Activated T-cell treated with anti-CD3 and anti-CD28 coated beads for 1 hour (primary cell): ENCODE data around the gene MAPK8IP2.
A peak's percentile ranks its signal among the peaks of the same experiment; 100 is the strongest.

Experiments used
- DNase-seq: peaks from one replicate; pipeline ENCODE4 v3.0.0-alpha.2; 2020; ENCODE audit warnings: low read depth

Gene MAPK8IP2

GRCh38 chr22:50600538-50600937 is at the start of gene MAPK8IP2:
TSS of gene MAPK8IP2 (plus strand) at chr22:50600793. CDS start at chr22:50600819, 26 bp downstream.
- no peak for DNase-seq

- no peak for DNase-seq
Measured at GRCh38 chr22:50551160-50551752, 49.3 kb upstream of the MAPK8IP2 start.

- no peak for DNase-seq
Measured at GRCh38 chr22:50553310-50553709, 47.3 kb upstream of the MAPK8IP2 start.

- no peak for DNase-seq
Measured at GRCh38 chr22:50556703-50557102, 43.9 kb upstream of the MAPK8IP2 start.

GRCh38 chr22:50560034-50560433 is 40.6 kb upstream of the MAPK8IP2 start:
- no peak for DNase-seq

- no peak for DNase-seq
Measured at GRCh38 chr22:50561401-50562358, 38.9 kb upstream of the MAPK8IP2 start.

GRCh38 chr22:50562523-50563412 is 37.8 kb upstream of the MAPK8IP2 start, which contains the start of gene SYCE3:
TSS of gene SYCE3 (minus strand) at chr22:50562919. CDS start at chr22:50556405, 6,514 bp downstream.
- DNase-seq: peak; percentile 98

- no peak for DNase-seq
Measured at GRCh38 chr22:50563413-50564160, 37.0 kb upstream of the MAPK8IP2 start.

- DNase-seq: no peak
Measured at GRCh38 chr22:50564289-50564688, 36.3 kb upstream of the MAPK8IP2 start.

- DNase-seq: no peak
Measured at GRCh38 chr22:50567721-50568252, 32.8 kb upstream of the MAPK8IP2 start.

GRCh38 chr22:50568626-50569025 is 32.0 kb upstream of the MAPK8IP2 start:
- no peak for DNase-seq

GRCh38 chr22:50569041-50569459 is 31.5 kb upstream of the MAPK8IP2 start:
- no peak for DNase-seq

GRCh38 chr22:50569896-50570535 is 30.6 kb upstream of the MAPK8IP2 start:
- DNase-seq: no peak

GRCh38 chr22:50570861-50571260 is 29.7 kb upstream of the MAPK8IP2 start:
- no peak for DNase-seq

- no peak for DNase-seq
Measured at GRCh38 chr22:50571264-50572175, 29.1 kb upstream of the MAPK8IP2 start.

GRCh38 chr22:50572965-50573364 is 27.6 kb upstream of the MAPK8IP2 start:
- no peak for DNase-seq

GRCh38 chr22:50573491-50574382 is 26.9 kb upstream of the MAPK8IP2 start:
- no peak for DNase-seq

- DNase-seq: no peak
Measured at GRCh38 chr22:50574383-50574755, 26.2 kb upstream of the MAPK8IP2 start.
